Measurements from ENCODE around the gene S100A4.

- TF ChIP-seq POLR2A (IDR thresholded peaks at IDR 0.05; ENCODE audit: low read length) (no peak), GATA1 (IDR thresholded peaks at IDR 0.05; ENCODE audit: low read depth, low read length) (no peak)
Measured at GRCh38 chr1:153560241-153560640, 14.6 kb upstream of the S100A4 start.
